ENCODE results near the gene PAGR1.
A peak's percentile ranks its signal among the peaks of the same experiment; 100 is the strongest.
"Not testable (repeated sequence)": the region's sequence is repeated elsewhere in the genome, so short reads cannot be mapped to it uniquely, and the experiment has no call there.

PAGR1 gene

GRCh38 chr16:29815793-29816693, at the start of gene PAGR1:
PAGR1 (plus strand) TSS chr16:29816152; CDS start chr16:29816526, 374 bp downstream.
- peak; percentile 98 for DNase-seq (ENCODE audit: low read depth in 2 of 2)

- DNase-seq (ENCODE audit: low read depth in 2 of 2): no peak
Observed at GRCh38 chr16:29766571-29766970, 49.4 kb upstream of the PAGR1 start.

GRCh38 chr16:29767062-29767461, 48.9 kb upstream of the PAGR1 start:
- no peak for DNase-seq (ENCODE audit: low read depth in 2 of 2)

- DNase-seq (ENCODE audit: low read depth in 2 of 2): no peak
Observed at GRCh38 chr16:29769507-29769906, 46.4 kb upstream of the PAGR1 start.

- no peak for DNase-seq (ENCODE audit: low read depth in 2 of 2)
Observed at GRCh38 chr16:29770250-29770929, 45.6 kb upstream of the PAGR1 start.

- not testable (repeated sequence) for DNase-seq (ENCODE audit: low read depth in 2 of 2)
Observed at GRCh38 chr16:29772330-29772729, 43.6 kb upstream of the PAGR1 start.

- no peak for DNase-seq (ENCODE audit: low read depth in 2 of 2)
Observed at GRCh38 chr16:29774730-29775129, 41.2 kb upstream of the PAGR1 start.

GRCh38 chr16:29775742-29776408, 40.1 kb upstream of the PAGR1 start:
- DNase-seq (ENCODE audit: low read depth in 2 of 2): no peak

GRCh38 chr16:29777576-29778350, 38.2 kb upstream of the PAGR1 start, which contains the start of gene ZG16:
ZG16 (plus strand) TSS chr16:29778256; CDS start chr16:29779267, 1,011 bp downstream.
- no peak for DNase-seq (ENCODE audit: low read depth in 2 of 2)

GRCh38 chr16:29779474-29779873, 36.5 kb upstream of the PAGR1 start:
- DNase-seq (ENCODE audit: low read depth in 2 of 2): no peak

GRCh38 chr16:29783094-29783953, 32.6 kb upstream of the PAGR1 start:
- not testable (repeated sequence) for DNase-seq (ENCODE audit: low read depth in 2 of 2)

- no peak for DNase-seq (ENCODE audit: low read depth in 2 of 2)
Observed at GRCh38 chr16:29784157-29784556, 31.8 kb upstream of the PAGR1 start.

GRCh38 chr16:29784901-29785500, 31.0 kb upstream of the PAGR1 start:
- no peak for DNase-seq (ENCODE audit: low read depth in 2 of 2)

GRCh38 chr16:29787155-29787554, 28.8 kb upstream of the PAGR1 start:
- DNase-seq (ENCODE audit: low read depth in 2 of 2): not testable (repeated sequence)

- no peak for DNase-seq (ENCODE audit: low read depth in 2 of 2)
Observed at GRCh38 chr16:29789775-29790182, 26.2 kb upstream of the PAGR1 start.

- peak; percentile 96 to 97 for DNase-seq (ENCODE audit: low read depth in 2 of 2)
Observed at GRCh38 chr16:29790183-29790948, 25.6 kb upstream of the PAGR1 start, which contains the start of gene KIF22. KIF22 (plus strand) TSS chr16:29790751; CDS start chr16:29790760, 9 bp downstream.

- no peak for DNase-seq (ENCODE audit: low read depth in 2 of 2)
Observed at GRCh38 chr16:29790949-29791844, 24.8 kb upstream of the PAGR1 start.
